SU-DHL-6 (cell line): ENCODE measurements around the gene DPP10.

Experiments
- H2AFZ ChIP-seq: fragments of 200-600 bp; sonication (generic); 2 replicates; pipeline ENCODE4 v1.6.1; 2014; ENCODE audit warnings: low read depth, mild to moderate bottlenecking, moderate library complexity, mixed read lengths, antibody characterized with exemption, low read length; ENCODE audit not compliant: severe bottlenecking
- H3F3A ChIP-seq: fragments of 200-600 bp; shearing (Covaris generic); 2 replicates; pipeline ENCODE4 v1.6.0; 2016; ENCODE audit warnings: antibody characterized with exemption, mild to moderate bottlenecking; ENCODE audit not compliant: insufficient read depth
- H3K27ac ChIP-seq: fragments of 200-600 bp; sonication (generic); 2 replicates; pipeline ENCODE4 v1.5.1; 2016; ENCODE audit warnings: low read depth, mild to moderate bottlenecking, low read length, moderate library complexity, mixed read lengths
- H3K27me3 ChIP-seq: fragments of 200-600 bp; sonication (generic), shearing (Covaris generic); 2 replicates; pipeline ENCODE4 v1.6.0; 2014; ENCODE audit warnings: mild to moderate bottlenecking, low read length
- H3K36me3 ChIP-seq: fragments of 200-600 bp; sonication (generic); 2 replicates; pipeline ENCODE4 v1.6.1; 2014; ENCODE audit warnings: mild to moderate bottlenecking, low read length, mixed read lengths
- H3K4me2 ChIP-seq: fragments of 300-600, 200-600 bp; shearing (Covaris generic), sonication (generic); 2 replicates; pipeline ENCODE4 v1.6.0; 2014; ENCODE audit warnings: low read length, low read depth, mild to moderate bottlenecking; ENCODE audit not compliant: poor library complexity, severe bottlenecking
- H3K4me3 ChIP-seq: fragments of 200-600 bp; sonication (generic); 2 replicates; pipeline ENCODE4 v1.5.1; 2014; ENCODE audit warnings: antibody characterized with exemption, low read length, mild to moderate bottlenecking, mixed read lengths; ENCODE audit not compliant: insufficient read depth, poor library complexity, severe bottlenecking
- H3K79me2 ChIP-seq: fragments of 200-600 bp; sonication (generic); 2 replicates; pipeline ENCODE4 v1.6.1; 2014; ENCODE audit warnings: mild to moderate bottlenecking, low read length, moderate library complexity; ENCODE audit not compliant: insufficient read depth
- H3K9ac ChIP-seq: fragments of 200-600 bp; sonication (generic); 2 replicates; pipeline ENCODE4 v1.7.0; 2014; ENCODE audit warnings: mild to moderate bottlenecking, low read length
- H3K9me2 ChIP-seq: fragments of 200-600 bp; sonication (generic); replicated peaks from 2 replicates; pipeline ENCODE4 v1.6.1; 2014; ENCODE audit warnings: low read length; ENCODE audit not compliant: insufficient read depth
- H3K9me3 ChIP-seq: fragments of 200-600 bp; sonication (generic); 2 replicates; pipeline ENCODE4 v1.6.1; 2014; ENCODE audit warnings: low read length, mixed read lengths; ENCODE audit not compliant: insufficient read depth
- H4K20me1 ChIP-seq: fragments of 200-600 bp; sonication (generic); 2 replicates; pipeline ENCODE4 v1.6.1; 2014; ENCODE audit warnings: low read depth, mild to moderate bottlenecking, antibody characterized with exemption, low read length, moderate library complexity, mixed read lengths
- EZH2phosphoT487 ChIP-seq: fragments of 200-600 bp; sonication (generic), shearing (Covaris generic); conservative IDR thresholded peaks from 2 replicates; pipeline ENCODE4 v1.6.1; 2018; ENCODE audit warnings: mild to moderate bottlenecking, antibody characterized with exemption, low read length, moderate library complexity, mixed read lengths
- TF ChIP-seq, protein P1 (sequence below): fragments of 200-600 bp; sonication (generic); IDR thresholded peaks from one replicate; pipeline ENCODE4 v1.5.1; 2017; ENCODE audit warnings: antibody characterized with exemption, mild to moderate bottlenecking, low read length, moderate library complexity; ENCODE audit not compliant: insufficient read depth, poor library complexity, severe bottlenecking

DPP10 gene

DNA sequence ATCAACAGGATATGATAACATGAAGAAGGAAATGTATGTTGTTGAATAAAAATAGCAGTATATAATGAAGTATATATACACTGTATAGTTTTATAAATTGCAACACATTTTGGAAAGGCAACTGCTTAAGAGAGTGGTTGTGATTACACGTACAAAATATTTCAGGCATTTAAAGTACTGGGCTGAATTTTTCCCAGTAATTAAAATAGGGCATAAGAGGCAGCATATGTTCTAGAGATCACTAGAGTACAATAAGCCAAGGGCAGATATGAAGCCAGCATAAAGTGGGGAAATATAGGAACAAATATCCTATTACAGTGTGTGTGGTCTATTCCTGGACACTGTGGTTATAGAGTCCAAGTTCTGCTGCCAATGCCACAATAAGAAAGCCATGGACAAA lies 14.1 kb downstream of the DPP10 start:
- H3K27me3 ChIP-seq, result no peaks in the 10 kb centered on the region
- no peak overlapping the region for H3K4me2 ChIP-seq
- H3F3A ChIP-seq, result no peaks in the 10 kb centered on the region
- no peaks in the 10 kb centered on the region for H4K20me1 ChIP-seq
- no peak overlapping the region for H3K4me3 ChIP-seq
- no peaks in the 10 kb centered on the region for H3K9me3 ChIP-seq
- H3K36me3 ChIP-seq, result no peaks in the 10 kb centered on the region
- H3K9ac ChIP-seq, result no peak overlapping the region
- TF ChIP-seq, protein P1, sequence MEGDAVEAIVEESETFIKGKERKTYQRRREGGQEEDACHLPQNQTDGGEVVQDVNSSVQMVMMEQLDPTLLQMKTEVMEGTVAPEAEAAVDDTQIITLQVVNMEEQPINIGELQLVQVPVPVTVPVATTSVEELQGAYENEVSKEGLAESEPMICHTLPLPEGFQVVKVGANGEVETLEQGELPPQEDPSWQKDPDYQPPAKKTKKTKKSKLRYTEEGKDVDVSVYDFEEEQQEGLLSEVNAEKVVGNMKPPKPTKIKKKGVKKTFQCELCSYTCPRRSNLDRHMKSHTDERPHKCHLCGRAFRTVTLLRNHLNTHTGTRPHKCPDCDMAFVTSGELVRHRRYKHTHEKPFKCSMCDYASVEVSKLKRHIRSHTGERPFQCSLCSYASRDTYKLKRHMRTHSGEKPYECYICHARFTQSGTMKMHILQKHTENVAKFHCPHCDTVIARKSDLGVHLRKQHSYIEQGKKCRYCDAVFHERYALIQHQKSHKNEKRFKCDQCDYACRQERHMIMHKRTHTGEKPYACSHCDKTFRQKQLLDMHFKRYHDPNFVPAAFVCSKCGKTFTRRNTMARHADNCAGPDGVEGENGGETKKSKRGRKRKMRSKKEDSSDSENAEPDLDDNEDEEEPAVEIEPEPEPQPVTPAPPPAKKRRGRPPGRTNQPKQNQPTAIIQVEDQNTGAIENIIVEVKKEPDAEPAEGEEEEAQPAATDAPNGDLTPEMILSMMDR, result no peak
- no peak for TF ChIP-seq EZH2phosphoT487
- H2AFZ ChIP-seq, result no peak overlapping the region
- no peaks in the 10 kb centered on the region for H3K79me2 ChIP-seq
- no peaks in the 10 kb centered on the region for H3K9me2 ChIP-seq
- H3K27ac ChIP-seq, result no peak overlapping the region

DNA sequence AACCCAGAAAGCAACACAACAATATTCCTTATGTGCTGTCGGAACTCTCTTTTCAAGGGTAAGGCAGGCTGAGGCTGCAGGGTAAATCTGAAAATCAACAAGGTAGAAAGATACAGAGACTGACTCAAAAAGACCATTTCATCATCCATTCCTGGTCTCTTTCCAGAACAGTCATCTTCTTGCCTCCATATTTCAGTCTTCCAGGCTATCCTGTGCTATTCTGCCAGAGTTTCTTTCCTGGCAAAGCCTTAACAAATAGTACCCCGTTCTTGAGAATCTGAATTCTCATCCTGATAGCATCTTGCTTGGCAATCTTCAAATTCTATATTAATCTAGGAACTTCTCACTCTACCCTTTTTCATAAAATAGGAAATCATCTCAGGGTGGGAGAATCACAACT lies 15.5 kb downstream of the DPP10 start:
- no peaks in the 10 kb centered on the region for H3K27me3 ChIP-seq
- H3K9me3 ChIP-seq, result no peaks in the 10 kb centered on the region
- no peak for TF ChIP-seq EZH2phosphoT487
- TF ChIP-seq, protein P1, result no peak
- H2AFZ ChIP-seq, result no peak overlapping the region
- H3K9ac ChIP-seq, result no peak overlapping the region
- H3K4me2 ChIP-seq, result no peak overlapping the region
- no peak overlapping the region for H3K4me3 ChIP-seq
- no peaks in the 10 kb centered on the region for H3K36me3 ChIP-seq
- no peaks in the 10 kb centered on the region for H3K79me2 ChIP-seq
- no peaks in the 10 kb centered on the region for H3F3A ChIP-seq
- H3K27ac ChIP-seq, result no peak overlapping the region
- H4K20me1 ChIP-seq, result no peaks in the 10 kb centered on the region
- H3K9me2 ChIP-seq, result no peaks in the 10 kb centered on the region

DNA sequence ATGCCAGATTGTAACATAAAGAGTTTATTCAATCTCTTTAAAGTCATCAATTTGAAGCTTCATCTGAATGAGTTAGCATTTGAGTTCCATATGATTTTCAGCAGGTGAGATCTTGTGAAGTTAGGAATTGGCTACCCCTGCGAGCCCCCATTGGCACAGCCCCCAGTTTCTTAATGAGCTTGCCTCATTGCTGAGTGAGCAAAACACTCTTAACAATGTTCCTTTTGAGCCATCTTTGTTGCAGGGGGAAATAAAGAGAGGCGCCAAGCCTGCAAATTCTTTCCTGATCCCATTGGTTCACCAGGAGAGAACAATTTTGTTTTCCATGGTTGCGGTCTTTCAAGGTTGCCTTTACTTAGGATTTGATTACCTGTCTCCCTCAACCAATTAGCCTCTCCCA lies 18.7 kb downstream of the DPP10 start:
- H4K20me1 ChIP-seq, result no peaks in the 10 kb centered on the region
- H3K4me2 ChIP-seq, result no peak overlapping the region
- H3K9me2 ChIP-seq, result no peaks in the 10 kb centered on the region
- no peak overlapping the region for H3K27ac ChIP-seq
- H3K9ac ChIP-seq, result no peak overlapping the region
- no peak overlapping the region for H2AFZ ChIP-seq
- H3K4me3 ChIP-seq, result no peak overlapping the region
- no peaks in the 10 kb centered on the region for H3K9me3 ChIP-seq
- no peaks in the 10 kb centered on the region for H3K79me2 ChIP-seq
- no peaks in the 10 kb centered on the region for H3K36me3 ChIP-seq
- no peaks in the 10 kb centered on the region for H3K27me3 ChIP-seq
- H3F3A ChIP-seq, result no peaks in the 10 kb centered on the region
- TF ChIP-seq, protein P1, result no peak
- no peak for TF ChIP-seq EZH2phosphoT487
